OCI-M2 (cell line): Measurements from ENCODE around the gene PPP2R5C.

Experiments
- DNase-seq: peaks from one replicate; lab custom pipeline; 2025; ENCODE audit not compliant: unreplicated experiment; lab: John Stamatoyannopoulos, UW

Gene PPP2R5C

DNA sequence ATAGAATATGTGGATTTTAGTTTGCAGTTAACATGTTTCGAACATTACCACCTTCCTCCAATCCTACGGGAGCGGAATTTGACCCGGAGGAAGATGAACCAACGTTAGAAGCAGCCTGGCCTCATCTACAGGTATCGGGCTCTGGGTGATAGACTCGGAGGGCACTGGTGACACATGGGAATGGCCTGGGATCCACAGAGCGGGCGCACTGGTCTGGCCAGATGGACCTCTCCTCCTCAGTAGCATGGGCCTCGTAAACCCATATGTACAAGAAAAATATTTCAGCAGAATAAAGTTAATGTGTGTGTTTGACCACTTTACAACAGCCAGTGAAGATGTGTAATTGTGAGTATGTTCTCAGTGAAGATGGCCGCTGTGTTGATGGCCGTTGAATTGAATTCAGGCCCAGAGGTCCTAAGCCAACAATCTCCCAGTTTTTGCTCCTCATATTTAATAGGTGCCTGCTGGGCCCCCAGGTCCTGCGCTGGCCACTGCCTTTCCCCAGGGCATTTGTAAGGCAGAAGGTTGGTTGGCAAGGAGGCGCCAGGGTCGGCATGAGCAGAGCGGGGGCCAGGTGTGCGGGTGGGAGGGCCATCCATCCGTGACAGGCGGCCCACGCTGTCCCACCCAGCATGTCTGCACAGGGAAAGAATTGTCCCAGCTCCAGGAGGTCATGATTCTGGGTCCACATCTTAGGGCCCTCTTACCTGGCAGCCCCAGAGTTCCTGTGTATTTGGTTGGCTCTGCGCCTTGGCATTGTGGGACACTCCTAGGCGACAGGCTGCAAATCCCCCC, 120.8 kb downstream of the PPP2R5C start:
- no peak for DNase-seq

DNA sequence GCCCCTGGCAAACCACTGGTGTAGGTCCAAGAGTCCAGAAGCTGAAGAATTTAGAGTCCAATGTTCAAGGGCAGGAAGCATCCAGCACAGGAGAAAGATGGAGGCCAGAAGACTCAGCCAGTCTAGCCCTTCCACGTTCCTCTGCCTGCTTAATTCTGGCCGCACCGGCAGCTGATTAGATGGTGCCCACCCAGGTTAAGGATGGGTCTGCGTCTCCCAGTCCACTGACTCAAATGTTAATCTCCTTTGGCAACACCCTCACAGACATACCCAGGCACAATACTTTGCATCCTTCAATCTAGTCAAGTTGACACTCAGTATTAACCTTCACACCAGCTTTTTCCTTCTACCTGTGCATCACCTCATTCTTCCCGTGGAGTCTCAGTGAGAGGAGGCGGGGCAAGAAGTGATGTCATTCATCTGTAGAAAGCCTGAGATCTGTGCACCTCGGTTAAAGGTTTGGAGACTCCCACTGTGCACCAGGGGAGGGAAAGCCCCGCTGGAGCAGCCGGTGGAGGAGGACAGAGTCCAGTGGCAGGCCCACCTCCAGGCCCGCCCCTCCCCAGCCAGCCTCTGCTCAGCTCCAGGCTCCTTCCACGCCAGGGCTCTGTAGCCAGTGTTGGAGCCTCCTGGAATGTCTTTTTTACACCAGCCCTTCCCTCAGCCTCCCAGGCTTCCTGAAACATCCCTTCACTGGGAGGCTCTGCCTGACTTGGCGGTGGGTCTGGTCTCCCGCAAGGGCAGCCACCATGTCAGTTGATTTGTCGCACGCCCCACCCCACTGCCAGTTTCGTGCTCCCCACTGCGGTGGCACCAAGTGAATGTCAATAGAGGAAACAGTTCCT, 122.8 kb downstream of the PPP2R5C start:
- DNase-seq, result no peak

DNA sequence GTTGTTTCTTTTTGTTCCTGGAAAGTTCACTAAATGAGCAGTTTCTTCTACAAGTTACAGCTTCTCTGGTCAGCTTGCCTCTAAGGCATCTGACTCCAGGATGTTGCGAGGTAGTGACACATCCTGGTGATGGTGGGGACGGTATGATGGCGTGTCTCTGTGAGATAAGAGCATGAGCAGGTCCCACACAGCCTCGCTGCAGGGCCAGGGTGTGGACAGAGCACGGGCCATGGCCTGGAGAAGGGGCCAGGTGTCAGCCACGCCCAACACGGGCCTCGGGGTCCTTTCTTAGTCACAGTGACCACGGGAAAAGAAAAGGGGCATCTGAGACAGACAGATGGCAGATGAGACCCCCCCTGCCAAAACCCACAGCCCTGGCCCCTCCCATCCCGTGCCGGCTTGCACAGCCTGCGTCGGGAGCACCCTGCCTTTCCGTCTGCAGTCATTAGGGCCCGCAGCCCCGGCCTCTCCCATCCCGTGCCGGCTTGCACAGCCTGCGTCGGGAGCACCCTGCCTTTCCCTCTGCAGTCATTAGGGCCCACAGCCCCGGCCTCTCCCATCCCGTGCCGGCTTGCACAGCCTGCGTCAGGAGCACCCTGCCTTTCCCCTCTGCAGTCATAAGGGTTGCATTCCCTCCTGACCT, 123.5 kb downstream of the PPP2R5C start:
- DNase-seq, result no peak

DNA sequence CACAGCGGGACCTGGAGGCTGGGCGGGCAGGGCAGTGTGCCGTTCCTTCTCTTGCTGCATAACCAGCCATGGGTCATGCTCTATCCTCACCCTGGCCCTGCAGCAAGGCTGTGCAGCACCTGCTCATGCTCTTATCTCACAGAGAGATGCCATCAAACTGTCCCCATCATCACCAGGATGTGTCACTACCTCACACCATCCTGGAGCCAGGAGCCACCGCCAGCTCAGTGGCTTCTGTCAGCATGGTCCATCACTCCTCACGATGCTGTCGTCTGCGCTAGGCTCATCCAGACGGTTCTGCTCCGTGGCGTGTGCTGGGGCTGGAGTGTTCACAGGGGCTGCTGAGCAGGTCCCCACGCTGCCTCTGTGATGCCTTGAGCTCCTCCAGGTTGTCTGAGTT, 125.7 kb downstream of the PPP2R5C start:
- DNase-seq, result no peak

DNA sequence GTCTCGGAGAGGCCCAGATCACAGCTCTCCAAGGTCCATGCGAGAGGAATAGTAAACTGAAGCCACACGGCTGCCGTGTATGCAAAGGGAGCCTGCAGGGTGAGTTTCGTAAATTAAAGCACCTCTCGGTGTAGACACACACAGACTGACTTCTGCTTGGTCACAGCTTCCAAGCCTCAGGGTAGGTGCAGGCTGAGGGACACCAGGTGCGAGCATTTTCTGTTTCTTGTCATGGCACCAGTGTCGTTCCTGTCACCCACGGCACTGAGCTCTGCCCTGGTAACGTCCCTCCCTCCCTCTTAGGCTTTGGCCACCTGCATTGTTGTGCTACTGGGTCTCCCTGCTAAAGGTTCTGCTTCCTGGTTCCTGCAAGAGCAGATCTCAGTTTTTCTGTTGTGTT, 126.7 kb downstream of the PPP2R5C start:
- no peak for DNase-seq

DNA sequence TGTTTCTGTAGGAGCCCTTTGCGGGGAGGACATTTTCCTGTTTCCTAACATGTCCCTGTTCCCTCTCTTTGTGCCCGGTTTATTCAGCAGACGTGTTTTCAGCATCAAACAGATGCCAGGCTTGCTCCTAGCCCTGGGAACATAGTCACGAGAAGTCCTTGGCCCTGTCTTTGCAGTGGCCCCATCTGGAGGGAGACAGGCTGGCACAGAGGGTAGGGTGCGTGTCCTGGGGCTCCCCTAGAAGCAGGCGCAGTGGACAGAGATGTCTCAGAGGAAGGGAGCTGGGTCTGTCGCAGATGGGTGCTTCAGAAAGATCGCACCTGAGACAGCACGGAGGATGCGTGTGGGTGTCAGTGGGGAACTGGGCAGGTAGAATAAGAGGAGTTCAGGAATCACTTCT, 127.9 kb downstream of the PPP2R5C start:
- DNase-seq, result no peak

DNA sequence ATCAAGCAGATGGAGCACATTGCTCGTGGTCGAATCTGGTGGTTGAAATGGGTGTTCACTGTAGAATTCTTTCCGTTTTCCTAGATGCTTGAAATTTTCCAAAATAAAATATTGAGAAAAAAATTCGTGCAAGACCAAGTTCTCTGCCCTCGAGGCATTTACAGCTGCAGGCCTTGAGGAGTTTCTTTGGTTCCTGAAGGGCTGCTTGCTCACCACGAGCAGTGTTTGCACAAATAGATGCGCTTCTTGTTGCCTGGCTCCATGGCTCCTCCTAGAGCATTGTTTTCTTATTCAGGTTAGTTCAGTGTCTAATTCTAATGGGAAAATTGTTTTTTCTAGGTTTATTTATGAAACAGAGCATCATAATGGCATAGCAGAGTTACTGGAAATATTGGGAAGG, 128.4 kb downstream of the PPP2R5C start:
- DNase-seq, result no peak

DNA sequence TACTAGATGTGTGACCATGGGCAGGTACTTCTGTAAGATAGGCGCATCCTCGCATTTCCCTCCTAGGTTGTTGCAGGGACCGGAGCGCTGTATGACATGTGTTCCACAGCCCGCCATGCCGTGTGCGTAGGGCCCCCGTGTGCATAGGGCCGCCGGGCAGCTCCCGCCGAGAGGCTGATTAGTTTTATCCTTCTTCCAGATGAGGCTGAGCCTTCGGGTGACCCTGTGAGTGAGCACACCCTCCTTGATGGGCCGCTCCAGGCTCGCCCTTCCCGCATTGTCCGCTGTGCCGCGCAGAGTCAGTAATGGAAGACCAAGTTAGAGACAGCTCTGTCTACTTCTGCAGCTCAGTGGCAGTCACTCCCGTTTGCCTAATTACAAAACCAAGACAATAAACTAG, 130.0 kb downstream of the PPP2R5C start:
- no peak for DNase-seq

DNA sequence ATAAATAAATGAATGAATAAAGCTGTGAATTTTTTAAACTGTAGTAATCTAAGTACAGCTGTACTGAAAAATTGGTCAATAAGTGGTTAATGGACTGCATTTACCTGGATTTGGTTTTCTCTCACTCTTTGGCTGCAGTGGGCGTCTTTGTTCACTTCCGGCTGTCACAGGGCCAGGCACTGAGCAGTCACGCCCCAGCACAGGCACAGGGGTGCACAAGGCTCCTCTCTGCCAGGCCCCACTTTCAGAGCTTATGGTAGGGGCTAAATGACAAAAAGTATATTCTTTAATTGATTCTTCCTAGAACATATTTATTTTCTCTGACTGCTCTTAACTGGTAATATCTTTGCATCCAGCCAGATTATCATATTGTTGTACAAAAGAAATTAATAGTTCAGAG, 132.2 kb downstream of the PPP2R5C start:
- DNase-seq, result no peak

DNA sequence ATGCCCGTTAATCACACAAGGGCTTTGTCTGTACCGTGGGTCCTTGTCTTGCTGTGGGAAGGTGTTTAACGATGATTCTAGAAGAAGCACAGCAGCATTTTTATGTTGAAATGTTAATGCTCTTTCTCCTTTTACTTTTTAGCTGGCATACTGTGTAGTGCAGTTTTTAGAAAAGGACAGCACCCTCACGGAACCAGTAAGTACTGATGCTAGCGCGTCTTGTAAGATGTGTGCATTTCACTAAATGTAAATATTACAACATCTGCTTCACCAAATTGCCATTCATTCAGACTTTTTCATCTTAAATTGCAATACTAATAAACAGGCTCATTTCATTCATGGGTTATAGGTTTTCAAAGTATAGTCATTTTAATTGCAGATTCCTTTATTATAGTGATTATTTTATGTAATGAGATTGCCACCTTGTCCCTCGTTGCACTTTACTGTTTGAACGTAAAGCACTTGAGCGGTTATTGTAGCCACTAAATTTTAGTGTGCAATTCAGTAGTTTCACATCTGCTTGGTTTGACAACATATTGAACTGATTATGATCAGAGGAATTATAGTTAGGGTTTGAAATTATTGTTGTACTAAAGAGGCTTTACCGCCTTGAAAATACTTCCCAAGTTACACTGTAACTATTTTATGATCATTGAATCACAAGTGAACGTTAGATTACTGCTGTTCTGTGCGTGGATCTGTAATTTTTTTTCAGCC, 133.0 kb downstream of the PPP2R5C start:
- DNase-seq, result no peak

DNA sequence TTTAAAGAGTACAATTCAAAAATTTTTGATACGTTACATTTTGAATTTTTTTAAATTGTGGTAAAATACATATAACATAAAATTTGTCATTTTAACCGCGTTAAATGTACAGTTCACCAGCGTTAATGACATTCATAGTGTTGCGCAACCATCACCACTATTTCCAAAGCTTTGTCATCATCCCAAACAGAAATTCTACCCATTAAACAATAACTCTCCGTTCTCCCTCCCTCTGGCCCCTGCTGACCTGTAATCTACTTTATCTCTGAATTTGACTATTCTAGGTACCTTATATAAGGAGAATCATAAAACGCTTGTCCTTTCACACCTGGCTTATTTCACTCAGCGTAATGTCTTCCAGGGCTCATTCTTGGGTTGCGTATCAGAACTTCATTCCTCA, 133.7 kb downstream of the PPP2R5C start:
- no peak for DNase-seq

DNA sequence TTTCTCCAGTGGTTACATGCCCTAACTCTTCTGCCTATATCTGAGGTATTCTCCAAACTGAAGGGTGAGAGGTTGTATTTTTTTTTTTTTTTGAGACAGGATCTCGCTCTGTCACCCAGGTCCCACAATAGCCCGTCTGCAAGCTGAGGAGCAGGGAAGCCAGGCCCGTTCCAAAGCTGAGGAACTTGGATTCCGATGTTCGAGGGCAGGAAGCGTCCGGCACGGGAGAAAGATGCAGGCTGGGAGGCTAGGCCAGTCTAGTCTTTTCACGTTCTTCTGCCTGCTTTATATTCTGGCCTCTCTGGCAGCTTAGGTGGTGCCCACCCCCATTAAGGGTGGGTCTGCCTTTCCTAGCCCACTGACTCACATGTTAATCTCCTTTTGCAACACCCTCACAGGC, 135.8 kb downstream of the PPP2R5C start:
- DNase-seq, result no peak

DNA sequence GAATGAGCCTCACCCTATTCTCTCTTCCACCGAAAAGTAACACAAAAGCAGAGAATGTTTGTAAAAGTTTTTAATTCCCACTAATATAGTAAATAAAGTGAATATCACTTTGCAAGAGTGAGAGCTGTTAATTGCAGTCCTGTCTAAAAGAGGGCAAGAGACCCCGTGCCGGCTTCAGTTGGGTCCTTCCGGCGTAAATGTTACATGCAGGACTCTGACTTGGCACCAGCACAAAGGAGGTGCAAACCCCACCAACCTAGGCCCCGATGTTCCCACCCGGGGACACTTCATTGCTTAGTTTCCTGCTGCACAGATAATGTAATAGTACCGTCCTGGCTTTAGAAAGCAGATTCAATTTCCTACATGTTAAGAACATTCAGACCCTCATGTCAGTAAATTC, 136.9 kb downstream of the PPP2R5C start:
- no peak for DNase-seq

DNA sequence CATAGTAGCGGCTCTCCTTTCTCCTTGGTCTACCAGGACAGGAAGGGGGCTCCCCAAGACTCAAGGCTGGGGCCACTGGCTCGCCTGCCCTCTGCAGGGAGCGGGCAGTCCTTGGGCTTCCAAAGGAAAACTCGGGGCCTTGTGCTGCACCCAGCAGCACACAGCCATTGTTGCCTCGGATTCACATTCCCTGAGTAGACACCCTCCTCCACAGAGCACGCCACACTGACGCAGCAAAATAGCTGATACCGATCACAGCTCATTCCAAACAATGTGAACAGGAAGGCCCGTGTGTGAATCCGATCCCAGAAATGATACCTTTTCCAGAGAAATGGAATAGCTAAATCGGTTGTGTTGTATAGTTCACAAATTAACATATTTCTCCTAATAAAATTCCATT, 137.8 kb downstream of the PPP2R5C start:
- DNase-seq, result no peak

DNA sequence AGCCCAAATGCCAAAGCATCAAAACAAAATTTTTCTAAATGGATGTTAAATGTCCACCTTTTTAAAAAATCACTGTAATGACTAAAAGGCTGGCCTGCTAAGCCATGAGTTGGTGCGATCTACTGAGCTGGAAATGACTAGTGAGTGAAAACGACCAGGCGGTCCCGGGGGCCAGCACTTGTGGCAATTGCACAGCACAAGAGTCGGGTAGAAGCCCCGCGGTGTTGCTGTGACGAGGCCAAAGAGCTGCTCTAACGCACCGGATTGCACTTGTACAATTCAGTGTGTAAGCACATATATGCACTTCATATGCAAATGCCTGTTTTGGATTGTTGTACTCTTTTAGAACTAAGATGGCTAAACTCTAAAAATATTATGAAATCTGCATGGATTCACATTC, 138.7 kb downstream of the PPP2R5C start:
- no peak for DNase-seq

DNA sequence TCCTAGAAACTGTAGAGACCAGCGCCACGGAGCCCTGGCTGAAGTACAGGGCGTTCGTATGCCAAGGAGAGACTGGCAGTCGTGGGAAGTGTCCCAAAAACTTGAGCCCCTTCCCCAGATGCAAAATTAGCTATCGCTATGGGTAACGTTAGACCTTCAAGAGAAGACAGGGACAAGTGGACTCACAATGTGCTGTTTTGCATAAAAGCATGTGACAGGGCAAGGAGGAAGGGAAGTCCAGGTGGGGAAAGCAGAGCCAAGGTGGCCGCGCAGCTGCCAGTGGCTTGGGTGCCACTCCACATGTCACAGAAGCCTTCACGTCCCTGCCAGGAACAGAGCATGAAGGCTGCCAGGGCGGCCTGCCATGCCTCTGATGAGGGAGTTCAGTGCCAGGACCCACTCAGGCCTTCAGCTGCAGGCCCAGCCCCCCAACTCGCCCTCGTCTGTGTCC, 141.6 kb downstream of the PPP2R5C start:
- DNase-seq, result no peak

DNA sequence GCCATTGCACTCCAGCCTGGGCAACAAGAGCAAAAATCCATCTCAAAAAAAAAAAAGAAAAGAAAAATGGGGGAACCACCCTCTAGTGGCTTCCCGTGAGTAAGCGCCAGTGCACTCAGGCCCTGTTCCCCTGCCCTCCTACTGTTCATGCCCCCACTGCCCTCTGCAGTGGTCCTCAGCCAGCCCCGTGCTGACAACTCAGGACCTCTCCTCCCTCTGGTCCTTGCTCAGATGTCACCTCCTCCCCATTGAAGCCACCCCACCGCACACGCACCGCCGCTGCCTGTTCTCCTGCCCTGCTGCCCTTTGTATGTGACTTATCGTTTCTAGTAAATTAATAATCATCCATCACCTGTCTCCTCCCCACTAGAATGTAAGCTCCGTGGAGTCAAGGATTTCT, 144.1 kb downstream of the PPP2R5C start:
- no peak for DNase-seq

DNA sequence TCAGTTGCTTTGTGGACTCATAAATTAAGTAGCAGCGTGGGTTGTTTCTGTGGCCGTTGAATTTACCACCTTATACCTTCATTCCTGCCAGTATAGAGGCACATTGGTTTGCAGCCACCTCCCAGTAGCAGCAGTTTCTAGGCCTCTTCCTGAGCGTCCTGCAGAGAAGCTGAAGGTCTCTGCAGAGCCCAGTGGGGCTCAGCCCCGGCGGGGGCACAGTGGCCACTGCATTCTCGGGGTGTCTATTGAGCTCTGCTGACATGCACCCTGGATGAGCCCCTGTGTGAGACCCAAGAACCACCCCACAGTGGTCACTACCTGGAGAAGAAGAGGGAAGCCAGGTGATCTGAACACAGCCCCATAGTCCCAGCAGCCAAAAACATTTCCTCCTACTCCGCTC, 145.1 kb downstream of the PPP2R5C start:
- no peak for DNase-seq

DNA sequence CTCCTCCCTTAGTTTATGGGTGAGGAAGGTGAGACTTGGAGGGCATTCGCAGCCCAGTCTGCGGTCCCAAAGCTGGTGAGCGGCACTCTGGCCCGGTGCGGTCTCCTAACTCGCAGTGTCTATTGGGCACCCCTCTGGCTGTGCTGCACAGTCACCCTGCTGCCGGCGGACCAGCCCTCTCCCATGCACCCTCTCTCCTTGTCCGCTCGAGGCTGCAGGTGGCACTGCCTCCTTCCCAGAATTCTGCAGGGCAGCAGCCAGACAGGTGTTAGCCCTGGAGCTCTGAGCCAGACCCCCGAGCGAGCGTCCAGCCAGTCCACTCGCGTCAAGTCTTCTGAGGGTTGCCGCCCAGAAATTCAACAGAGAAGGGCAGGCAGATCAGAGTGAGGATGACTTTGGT, 146.1 kb downstream of the PPP2R5C start:
- no peak for DNase-seq

DNA sequence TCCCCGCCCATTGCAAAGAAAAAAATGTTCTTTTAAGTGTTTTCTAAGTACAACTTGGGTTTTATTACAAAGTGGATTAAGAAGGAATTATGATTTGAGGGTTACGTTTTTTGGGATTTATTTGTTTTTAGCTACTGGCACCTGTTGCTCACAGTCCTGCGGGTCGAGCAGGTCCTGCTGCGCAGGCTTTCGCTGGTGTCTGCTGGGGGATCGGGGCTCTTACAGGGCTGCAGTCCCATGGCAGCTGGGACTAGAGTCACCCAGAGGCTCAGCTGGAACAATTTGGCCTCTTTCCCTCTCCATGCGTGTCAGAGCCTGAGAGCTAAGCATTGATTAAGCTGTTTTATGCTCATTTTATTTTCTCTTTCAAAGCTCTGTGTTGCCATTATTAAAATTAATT, 147.3 kb downstream of the PPP2R5C start:
- DNase-seq, result no peak

DNA sequence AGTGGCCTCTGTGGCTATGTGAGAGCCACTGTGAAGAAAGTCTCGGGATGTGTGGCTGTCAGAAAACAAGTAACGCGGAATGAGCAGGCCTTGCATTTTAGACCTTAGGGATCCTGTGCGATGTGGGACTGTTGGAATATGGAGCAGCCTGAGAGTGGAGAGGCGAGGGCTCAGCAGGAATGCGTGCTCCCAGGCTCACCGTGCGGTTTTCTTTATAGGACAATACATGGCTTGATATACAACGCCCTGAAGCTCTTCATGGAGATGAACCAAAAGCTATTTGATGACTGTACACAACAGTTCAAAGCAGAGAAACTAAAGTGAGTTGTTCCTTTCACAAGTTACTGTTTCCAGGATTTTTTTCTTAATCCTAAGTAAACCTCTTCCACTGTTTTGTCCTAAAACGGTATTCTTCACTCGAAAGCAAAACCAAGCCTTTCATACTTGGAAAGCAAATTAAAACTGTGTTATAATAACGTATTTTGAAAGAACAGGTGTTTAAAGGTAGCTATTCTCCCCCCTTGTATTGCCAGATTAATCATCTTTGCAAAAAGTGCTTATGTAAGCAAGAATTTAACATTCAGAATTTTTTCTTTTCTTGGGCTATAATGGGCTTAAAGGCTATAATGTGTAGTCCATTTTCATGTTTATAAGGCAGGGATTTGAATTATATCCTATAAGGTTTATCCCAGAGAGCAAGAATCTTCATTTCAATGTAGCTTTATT, 148.0 kb downstream of the PPP2R5C start:
- no peak for DNase-seq
